K562 (cell line): Measurements from ENCODE around the gene HNRNPLL. TPM values are rescaled to one million over a fixed set of nuclear protein-coding genes. Genes with fewer than 3 reads are reported as not detected.

Source experiments
- BACH1 ChIP-seq: fragments of 200-800 bp; sonication (Bioruptor generic); IDR thresholded peaks from 2 replicates; pipeline ENCODE4 v1.6.1; 2016; ENCODE audit warnings: missing genetic modification characterization, missing compliant biosample characterization
- BRD9 ChIP-seq: fragments of 450-650 bp; IDR thresholded peaks from 2 replicates; pipeline ENCODE4 v1.6.1; 2018; ENCODE audit warnings: low read depth; ENCODE audit not compliant: partially characterized antibody
- CBX5 ChIP-seq: IDR thresholded peaks from 2 replicates; pipeline ENCODE4 v1.6.1; 2014; ENCODE audit warnings: low read depth, borderline replicate concordance
- CBX8 ChIP-seq: fragments of 200-600 bp; sonication (generic); IDR thresholded peaks from 2 replicates; pipeline ENCODE4 v1.6.1; 2012; ENCODE audit warnings: borderline replicate concordance, mixed run types, low read depth, mild to moderate bottlenecking, moderate library complexity, mixed read lengths, low read length, control low read depth, inconsistent platforms; ENCODE audit not compliant: poor library complexity, severe bottlenecking; ENCODE audit errors: extremely low read depth
- FOXP1 ChIP-seq: sonication (generic); formaldehyde crosslinking; IDR thresholded peaks from 2 replicates; pipeline ENCODE4 v1.8.0; 2022; ENCODE audit warnings: mild to moderate bottlenecking, missing genetic modification reagents
- FUS ChIP-seq: fragments of 200-400 bp; formaldehyde crosslinking; optimal IDR thresholded peaks from 2 replicates; pipeline ENCODE3; 2017; ENCODE audit warnings: low read depth, low read length
- HBP1 ChIP-seq: fragments of 450-650 bp; formaldehyde crosslinking; IDR thresholded peaks from 2 replicates; pipeline ENCODE4 v1.4.0; 2022; ENCODE audit warnings: missing genetic modification characterization
- OTX1 ChIP-seq: fragments of 450-650 bp; formaldehyde crosslinking; IDR thresholded peaks from 2 replicates; pipeline ENCODE4 v1.4.0; 2022; ENCODE audit warnings: mild to moderate bottlenecking
- PCBP2 ChIP-seq: fragments of 200-400 bp; formaldehyde crosslinking; IDR thresholded peaks from 2 replicates; pipeline ENCODE4 v1.6.1; 2018; ENCODE audit warnings: low read length, low read depth, mild to moderate bottlenecking, moderate library complexity; ENCODE audit not compliant: poor library complexity, severe bottlenecking
- PHF20 ChIP-seq: fragments of 450-650 bp; IDR thresholded peaks from 2 replicates; pipeline ENCODE4 v1.6.1; 2018; ENCODE audit not compliant: partially characterized antibody
- PRDM10 ChIP-seq: fragments of 450-650 bp; IDR thresholded peaks from 2 replicates; pipeline ENCODE4 v1.6.1; 2018; ENCODE audit not compliant: partially characterized antibody
- PTTG1 ChIP-seq: fragments of 450-650 bp; IDR thresholded peaks from 2 replicates; pipeline ENCODE4 v1.6.1; 2016; ENCODE audit warnings: low read depth, mild to moderate bottlenecking, missing genetic modification characterization, missing compliant biosample characterization
- SLC30A9 ChIP-seq: fragments of 250-450 bp; sonication (Bioruptor Pico); IDR thresholded peaks from 2 replicates; pipeline ENCODE4 v1.8.0; 2022; ENCODE audit warnings: mild to moderate bottlenecking, moderate library complexity
- SMARCA5 ChIP-seq: fragments of 450-650 bp; IDR thresholded peaks from 2 replicates; pipeline ENCODE4 v1.6.1; 2016
- SRSF7 ChIP-seq: fragments of 200-400 bp; formaldehyde crosslinking; optimal IDR thresholded peaks from 2 replicates; pipeline ENCODE3; 2017; ENCODE audit warnings: mild to moderate bottlenecking, low read depth, low read length
- TBP ChIP-seq: optimal IDR thresholded peaks from 2 replicates; pipeline ENCODE3; 2011; ENCODE audit warnings: low read depth, low read length, improper control_type of control experiment
- ZFX ChIP-seq: sonication (generic); formaldehyde crosslinking; IDR thresholded peaks from 2 replicates; pipeline ENCODE4 v1.8.0; 2022; ENCODE audit warnings: mild to moderate bottlenecking, missing genetic modification reagents, moderate library complexity
- ZNF184 ChIP-seq: sonication (generic); formaldehyde crosslinking; IDR thresholded peaks from 2 replicates; pipeline ENCODE4 v1.5.0; 2020; ENCODE audit warnings: missing genetic modification reagents
- ZNF23 ChIP-seq: fragments of 250-450 bp; sonication (Bioruptor Pico); IDR thresholded peaks from 2 replicates; pipeline ENCODE4 v1.4.0; 2020; ENCODE audit warnings: mild to moderate bottlenecking
- ZNF41 ChIP-seq: fragments of 250-450 bp; sonication (Bioruptor Pico); conservative IDR thresholded peaks from 2 replicates; pipeline ENCODE4 v1.4.0; 2020; ENCODE audit warnings: mild to moderate bottlenecking
- ZNF518B ChIP-seq: fragments of 250-450 bp; sonication (Bioruptor Pico); IDR thresholded peaks from 2 replicates; pipeline ENCODE4 v1.5.0; 2021; ENCODE audit warnings: mild to moderate bottlenecking, moderate library complexity
- ZNF644 ChIP-seq: fragments of 200-800 bp; sonication (Bioruptor generic); IDR thresholded peaks from 2 replicates; pipeline ENCODE4 v1.6.1; 2016; ENCODE audit warnings: low read depth, missing genetic modification characterization, missing compliant biosample characterization
- polyA plus RNA-seq, 8 experiments: library from polyadenylated mRNA; depleted of rRNA in 4 of 8; stranded (reverse) in 5 of 8; unstranded in 3 of 8; fragments of >200 nt; fragmentation: Nextera tagmentation in 2 of 8; fragmentation: Illumina TruSeq in 1 of 8; extraction: Ambion mirVana in 2 of 8; extraction: Trizol in 1 of 8; gene quantifications; 2 replicates each; pipeline versions ENCODE4 v1.2.1 to v1.2.3, GENCODE V29; 2011 to 2014; ENCODE audit warnings: inconsistent platforms in 1 of 8, missing spikeins in 1 of 8
- total RNA-seq, 7 experiments: library from RNA; depleted of rRNA in 6 of 7; stranded (reverse); fragments of >200 nt in 6 of 7; fragmentation: Illumina TruSeq in 2 of 7; extraction: Trizol in 2 of 7; gene quantifications; 2 replicates each; pipeline versions ENCODE4 v1.2.1 to v1.2.3, GENCODE V29; 2011 to 2021; ENCODE audit warnings: low replicate concordance in 1 of 7

Gene HNRNPLL
- total and polyA plus RNA-seq, 9 of the 15 experiments (the other 6 are each of a cell fraction or from before 2014, with no cell fraction given) = 19.8 to 135 (median 57.8) TPM

- TF ChIP-seq PRDM10 = peak; percentile 29
- TF ChIP-seq ZNF518B = no peak
- TF ChIP-seq CBX8 = no peak
- TF ChIP-seq PTTG1 (tag) = no peak
- TF ChIP-seq PHF20 = no peak
- TF ChIP-seq ZNF184 = no peak
- peak; percentile 82 for TF ChIP-seq ZFX (CRISPR knock-in tag)
- TF ChIP-seq ZNF644 (tag) = no peak
- TF ChIP-seq FUS = peak; percentile 29
- TF ChIP-seq TBP = no peak
- TF ChIP-seq SMARCA5 = no peak
- TF ChIP-seq FOXP1 (CRISPR knock-in tag) = no peak; the same call in 1 of the 2 replicates
- no peak for TF ChIP-seq BRD9
- TF ChIP-seq OTX1 (CRISPR knock-in tag) = no peak
- TF ChIP-seq CBX5 = no peak
- no peak for TF ChIP-seq SLC30A9
- TF ChIP-seq BACH1 = no peak
- TF ChIP-seq PCBP2 = no peak
- no peak for TF ChIP-seq SRSF7
- no peak for TF ChIP-seq ZNF23 (CRISPR knock-in tag)
- no peak for TF ChIP-seq ZNF41 (CRISPR knock-in tag)
- TF ChIP-seq HBP1 (CRISPR knock-in tag) = no peak
These were observed 494 bp downstream of the HNRNPLL start (continued) for GRCh38 chr2:38602136-38602731.
